ENCODE measurements around the gene ARHGDIB.

- no peak for TF ChIP-seq EZH2phosphoT487 (IDR thresholded peaks at IDR 0.05; ENCODE audit: borderline replicate concordance, low read depth, low read length)
- no peak for TF ChIP-seq CTCF (conservative IDR thresholded peaks at IDR 0.05; ENCODE audit: low read length)
Observed at GRCh38 chr12:14959463-14959862, 1.9 kb downstream of the ARHGDIB start.

Data from OCI-LY7 (cell line).